Bone marrow (tissue), 2 donors: Measurements from ENCODE around the gene TMEM247.
"Not testable (repeated sequence)": the region's sequence is repeated elsewhere in the genome, so short reads cannot be mapped to it uniquely, and the experiment has no call there.

Source experiments
- DNase-seq, 2 donors: peaks; one replicate each; lab custom pipeline; 2025; lab: John Stamatoyannopoulos, UW

Gene TMEM247

DNA sequence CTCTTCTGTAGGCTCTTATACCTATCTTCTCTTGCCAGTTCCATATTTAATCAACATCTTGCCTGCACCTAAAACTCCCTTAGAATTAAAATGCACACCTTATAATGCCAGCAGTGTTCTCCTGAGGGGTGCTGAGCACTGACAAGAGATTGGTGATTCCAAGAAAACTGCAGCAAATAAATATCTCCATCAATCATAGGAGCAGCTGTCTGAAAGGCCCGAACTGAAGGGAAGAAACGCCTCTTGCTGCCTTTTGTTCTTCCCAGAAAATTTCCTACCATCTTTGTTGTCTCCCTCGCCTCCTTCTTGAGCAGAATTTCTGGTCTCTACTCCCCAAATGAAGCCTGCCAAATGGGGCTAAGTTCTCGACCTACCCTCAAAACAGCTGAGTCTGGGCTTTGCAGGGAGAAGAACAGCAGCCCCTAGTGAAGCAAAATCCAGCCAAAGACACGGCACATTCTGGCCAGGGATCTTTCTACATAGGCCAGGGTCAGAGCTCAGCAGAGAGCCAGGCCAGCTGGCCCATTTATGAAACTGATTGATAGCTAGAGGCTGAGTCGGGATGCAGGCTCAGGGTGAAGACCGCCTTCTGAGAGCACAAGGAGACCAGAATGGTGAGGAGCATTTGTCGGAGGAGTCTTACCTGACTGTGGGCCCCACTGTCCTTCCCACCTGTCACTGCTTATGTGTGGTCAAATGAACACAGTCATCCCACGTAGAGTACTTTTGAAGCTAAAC is 20.4 kb upstream of the TMEM247 start:
- DNase-seq, result no peak

DNA sequence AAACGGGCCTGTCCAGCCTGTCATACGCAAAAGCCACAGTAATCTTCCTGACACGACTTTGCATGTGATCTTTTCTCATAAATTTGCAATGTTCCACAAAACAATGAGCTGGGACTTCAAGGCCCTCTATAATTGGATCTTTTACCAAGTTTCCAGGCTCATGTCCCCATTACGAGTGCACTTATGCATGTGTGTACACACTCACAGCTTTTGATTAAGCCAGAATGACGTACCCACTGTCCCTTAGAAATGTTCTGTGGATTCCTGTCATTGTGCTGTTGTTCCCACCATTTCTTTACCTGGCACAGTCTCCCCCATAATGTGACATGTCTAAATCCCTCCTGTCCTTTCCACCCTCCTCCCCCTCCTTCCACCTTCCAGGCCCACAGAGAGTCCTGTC is 19.7 kb upstream of the TMEM247 start:
- no peak for DNase-seq

DNA sequence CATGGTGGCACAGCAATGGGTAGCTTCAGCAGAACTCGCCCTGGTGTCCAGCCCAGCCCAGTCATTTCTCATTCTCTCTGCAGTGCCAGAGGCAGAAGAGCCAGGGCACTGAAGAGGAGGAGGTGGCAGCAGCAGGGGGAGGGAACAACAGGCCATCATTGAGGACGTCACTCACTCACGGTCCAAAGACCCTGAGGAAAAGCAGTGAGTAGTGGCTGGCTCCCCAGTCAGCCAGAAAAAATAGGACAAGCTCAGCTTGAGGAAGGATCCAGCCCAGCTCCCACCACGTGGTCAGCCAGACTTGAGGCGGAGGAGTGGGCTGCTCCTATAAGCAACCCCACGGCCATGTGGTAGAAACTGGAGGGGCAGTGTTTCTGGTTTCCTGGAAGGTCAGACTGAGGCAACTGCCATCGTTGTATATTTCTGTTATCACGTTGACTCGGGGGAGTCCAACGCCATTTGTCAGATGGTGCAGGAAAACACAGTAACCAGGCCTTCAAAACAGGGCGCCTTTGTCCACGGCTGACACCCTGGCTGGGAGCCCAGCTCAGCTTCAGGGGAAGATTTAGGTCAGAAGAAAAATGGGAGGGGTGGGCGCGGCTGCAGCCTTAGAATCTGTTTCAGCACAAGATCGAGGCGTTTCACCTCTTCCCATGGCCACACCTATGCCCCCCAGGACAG is 19.0 kb upstream of the TMEM247 start:
- no peak for DNase-seq

DNA sequence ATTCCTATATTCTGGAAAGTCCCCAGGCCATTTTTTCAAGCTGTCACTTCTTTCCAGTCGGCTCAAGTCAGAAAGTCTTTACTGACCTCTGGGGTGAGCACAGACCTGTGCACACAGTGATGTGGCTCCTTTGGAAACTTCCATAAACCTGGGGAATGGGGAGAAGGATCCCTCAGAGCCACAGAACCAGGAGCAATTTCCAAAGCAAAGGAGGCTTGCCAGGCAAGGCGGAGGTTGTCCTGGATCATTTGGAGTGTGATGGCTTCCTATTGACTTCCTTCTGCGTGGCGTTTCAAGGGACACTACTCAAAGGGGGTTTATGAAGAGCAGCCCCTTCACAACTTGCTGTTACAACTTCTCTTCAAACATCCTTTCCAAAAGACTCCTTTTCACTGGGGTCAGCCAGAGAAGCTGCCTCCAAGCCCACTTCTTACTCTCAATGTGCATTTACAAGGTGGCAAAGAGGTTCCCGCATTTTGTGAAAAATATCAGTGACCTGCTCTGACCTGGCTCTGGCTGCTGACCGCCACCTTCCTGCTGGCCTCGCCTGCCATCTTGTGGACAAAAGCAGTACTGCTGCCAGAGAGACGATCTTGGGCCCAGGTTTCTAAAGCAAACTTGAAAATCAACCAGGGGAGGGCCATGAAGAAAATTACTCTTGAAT is 18.2 kb upstream of the TMEM247 start:
- DNase-seq, result peak; percentile 23 to 51

DNA sequence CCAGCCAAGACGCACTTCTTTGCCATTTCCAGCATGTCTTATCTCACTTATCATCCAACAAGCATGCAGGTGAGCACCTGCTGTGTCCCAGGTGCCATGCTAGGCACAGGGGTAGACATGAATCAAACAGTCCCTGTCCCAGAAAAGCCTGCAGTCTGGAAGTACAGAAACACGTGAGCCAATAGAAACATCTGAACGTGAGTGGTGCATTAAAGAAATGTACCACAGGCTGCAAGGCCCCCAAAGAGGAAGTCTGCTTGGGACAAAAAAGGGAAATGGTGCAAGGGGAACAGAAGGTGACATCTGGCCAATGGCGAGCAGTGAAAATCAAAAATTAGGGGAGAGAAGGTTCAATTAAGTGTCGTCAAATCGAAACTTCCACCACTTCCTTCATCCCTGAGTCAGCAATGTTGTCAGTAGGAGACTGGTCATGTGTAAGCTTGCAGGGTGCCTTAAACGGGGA is 17.6 kb upstream of the TMEM247 start:
- peak; percentile 51 to 62 for DNase-seq

DNA sequence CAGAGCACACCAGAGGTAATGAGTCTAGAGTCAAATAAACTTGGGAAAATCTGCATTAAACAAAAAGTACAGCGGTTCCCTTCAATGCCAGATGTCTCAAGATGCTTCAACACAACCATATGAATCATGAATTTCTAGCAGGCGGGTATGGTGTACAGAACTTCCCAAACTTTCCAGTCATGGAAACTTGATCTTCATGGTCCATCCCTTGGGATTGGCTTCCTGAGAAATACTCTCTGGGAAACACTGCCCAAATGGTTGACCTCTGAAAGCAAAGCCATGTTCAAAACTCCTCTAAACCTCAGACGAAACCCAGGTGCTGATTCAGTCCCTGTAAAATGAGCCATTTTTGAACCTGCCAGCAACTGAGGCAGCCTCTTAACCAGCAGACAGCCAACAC is 16.4 kb upstream of the TMEM247 start:
- DNase-seq, result no peak

DNA sequence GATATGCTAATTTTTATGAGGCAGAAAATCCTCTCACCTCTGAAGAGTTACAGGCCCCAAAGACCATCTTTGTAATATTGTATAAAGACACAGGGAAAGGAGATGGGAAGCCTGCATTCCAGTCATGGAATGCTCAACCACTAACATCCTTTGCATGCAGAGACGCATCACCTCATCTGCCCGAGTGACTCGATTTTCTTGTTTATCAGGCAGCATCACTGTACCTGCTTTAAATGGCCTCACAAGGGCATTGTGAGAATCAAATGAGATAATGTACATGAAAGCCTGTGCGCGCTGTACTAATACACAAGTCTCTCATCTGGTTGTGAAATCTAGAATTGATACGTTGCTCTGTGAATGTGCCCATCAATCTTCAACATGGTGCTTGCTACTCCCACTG is 10.2 kb upstream of the TMEM247 start:
- no peak for DNase-seq

DNA sequence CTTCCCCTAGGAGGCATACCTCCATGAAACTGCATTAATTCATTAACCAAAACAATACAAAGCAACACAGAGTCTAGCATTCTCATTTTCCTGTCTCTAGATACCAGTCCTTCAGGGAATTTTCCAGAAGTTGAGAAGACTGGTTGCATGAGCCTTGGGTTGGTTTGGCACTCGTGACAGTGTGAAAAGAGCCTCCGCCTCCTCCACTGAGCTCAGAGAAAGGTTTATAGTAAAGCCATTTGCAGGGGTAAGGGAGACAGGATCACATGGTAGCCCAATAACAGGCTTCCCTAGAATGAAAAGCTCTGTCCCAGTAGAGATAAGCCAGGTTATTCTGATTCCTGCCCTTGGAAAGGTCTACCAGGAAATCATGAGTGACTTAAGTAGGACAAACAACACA is 9.7 kb upstream of the TMEM247 start:
- DNase-seq, result no peak

DNA sequence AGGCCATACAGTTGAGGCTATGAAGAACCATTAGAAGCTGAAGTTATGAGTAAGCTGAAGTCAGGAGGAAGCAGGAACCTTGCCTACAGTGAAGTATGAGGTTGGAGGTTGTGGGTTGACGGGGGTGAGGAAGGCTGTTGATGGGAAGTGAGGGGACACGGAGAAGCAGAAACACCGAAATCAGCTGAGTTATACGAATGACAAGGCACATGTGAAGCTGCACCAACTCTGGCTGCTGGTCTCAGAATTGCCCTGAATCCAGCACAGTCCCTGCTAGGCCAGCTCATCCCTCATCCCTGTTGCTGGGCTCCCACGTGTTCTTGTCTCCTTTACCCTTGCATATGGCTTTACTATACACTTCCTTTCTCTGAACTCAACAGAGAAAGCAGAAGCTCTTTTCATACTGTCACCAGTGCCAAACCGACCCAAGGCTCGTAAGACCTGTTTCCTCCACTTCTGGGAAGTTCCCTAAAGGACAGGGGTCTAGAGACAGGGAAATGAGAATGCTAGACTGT is 9.2 kb upstream of the TMEM247 start:
- peak; percentile 20 to 90 for DNase-seq

DNA sequence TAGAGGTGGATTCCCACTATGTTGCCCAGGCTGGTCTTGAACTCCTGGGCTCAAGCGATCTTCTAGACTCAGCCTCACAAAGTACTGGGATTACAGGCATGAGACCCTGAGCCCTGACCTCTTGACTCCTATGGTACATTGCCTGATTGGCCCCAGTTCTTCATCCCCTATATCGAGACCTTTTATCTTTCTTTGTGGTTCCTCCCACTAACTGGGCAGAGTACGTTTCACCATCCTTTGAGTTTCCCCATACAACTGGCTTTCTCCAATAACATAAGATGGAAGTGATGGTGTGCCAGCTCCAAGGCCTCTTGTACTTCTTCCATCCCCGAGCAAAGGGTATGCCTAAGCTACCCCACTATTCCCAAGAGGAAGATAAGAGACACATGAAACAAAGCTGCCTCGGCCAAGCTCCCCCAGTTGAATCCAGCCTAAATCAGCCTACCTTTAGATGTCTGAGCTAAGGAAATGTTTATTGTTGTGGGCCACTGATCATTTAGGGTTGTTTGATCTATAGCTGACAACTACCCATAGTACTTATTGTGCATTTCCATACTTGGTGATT is 8.3 kb upstream of the TMEM247 start:
- DNase-seq, result no peak

DNA sequence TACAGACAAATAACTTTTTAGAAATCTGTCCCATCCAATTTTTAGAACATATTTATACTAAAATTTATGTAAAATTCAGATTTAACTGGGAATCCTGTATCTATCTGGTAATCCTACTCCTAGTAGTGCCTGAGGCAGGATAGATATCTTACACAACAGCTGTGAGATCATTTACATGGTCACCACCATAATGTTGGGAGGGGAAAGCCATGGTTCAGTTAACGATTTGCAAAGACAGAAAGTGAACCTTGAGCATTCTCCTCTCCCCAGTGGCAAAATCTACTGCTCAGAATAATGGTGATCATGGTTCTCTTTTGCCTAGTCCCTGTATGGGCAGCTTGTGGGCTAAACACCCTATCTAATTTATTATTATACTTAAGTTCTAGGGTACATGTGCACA is 7.7 kb upstream of the TMEM247 start:
- no peak for DNase-seq

DNA sequence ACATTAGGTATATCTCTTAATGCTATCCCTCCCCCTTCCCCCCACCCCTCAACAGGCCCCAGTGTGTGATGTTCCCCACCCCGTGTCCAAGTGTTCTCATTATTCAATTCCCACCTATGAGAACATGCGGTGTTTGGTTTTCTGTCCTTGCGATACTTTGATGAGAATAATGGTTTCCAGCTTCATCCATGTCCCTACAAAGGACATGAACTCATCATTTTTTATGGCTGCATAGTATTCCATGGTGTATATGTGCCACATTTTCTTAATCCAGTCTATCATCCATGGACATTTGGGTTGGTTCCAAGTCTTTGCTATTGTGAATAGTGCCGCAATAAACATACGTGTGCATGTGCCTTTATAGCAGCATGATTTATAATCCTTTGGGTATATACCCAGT is 7.2 kb upstream of the TMEM247 start:
- not testable (repeated sequence) for DNase-seq

DNA sequence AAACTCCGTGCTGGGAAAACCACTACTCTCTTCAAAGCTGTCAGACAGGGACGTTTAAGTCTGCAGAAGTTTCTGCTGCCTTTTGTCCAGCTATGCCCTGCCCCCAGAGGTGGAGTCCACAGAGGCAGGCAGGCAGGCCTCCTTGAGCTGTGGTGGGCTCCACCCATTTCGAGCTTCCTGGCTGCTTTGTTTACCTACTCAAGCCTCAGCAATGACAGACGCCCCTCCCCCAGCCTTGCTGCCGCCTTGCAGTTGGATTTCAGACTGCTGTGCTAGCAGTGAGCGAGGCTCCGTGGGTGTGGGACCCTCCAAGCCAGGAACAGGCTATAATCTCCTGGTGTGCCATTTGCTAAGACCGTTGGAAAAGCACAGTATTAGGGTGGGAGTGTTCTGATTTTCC is 1.9 kb upstream of the TMEM247 start:
- not testable (repeated sequence) for DNase-seq

DNA sequence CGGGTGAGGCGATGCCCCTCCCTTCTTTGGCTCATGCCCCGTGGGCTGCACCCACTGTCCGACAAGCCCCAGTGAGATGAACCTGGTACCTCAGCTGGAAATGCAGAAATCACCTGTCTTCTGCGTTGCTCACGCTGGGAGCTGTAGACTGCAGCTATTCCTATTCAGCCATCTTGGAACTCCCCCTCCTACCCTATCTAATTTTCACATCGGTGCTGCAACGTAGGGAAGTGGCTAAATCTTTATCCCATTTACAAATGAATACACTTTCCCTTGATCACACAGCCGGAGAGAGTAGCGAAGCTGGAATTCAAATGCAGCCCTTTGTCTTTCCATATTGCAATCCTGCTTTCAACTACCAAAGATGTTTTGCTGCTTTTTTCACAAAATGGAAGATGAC is 1.4 kb upstream of the TMEM247 start:
- DNase-seq, result no peak

DNA sequence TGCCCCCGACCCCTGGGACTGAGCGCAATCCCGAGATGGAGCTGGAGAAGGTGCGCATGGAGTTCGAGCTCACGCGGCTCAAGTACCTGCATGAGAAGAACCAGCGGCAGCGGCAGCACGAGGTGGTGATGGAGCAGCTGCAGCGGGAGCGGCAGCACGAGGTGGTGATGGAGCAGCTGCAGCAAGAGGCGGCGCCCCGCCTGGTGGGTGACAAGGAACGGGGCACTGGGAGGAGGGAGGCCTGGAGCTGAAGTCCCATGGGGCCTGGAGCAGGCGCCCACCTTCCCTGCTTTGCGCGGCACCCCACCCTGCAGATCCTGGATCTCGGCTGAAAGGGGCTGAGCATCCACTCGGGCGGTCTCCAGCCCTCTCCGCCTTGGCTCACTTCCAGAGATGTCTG is 1.2 kb downstream of the TMEM247 start:
- DNase-seq, result no peak

DNA sequence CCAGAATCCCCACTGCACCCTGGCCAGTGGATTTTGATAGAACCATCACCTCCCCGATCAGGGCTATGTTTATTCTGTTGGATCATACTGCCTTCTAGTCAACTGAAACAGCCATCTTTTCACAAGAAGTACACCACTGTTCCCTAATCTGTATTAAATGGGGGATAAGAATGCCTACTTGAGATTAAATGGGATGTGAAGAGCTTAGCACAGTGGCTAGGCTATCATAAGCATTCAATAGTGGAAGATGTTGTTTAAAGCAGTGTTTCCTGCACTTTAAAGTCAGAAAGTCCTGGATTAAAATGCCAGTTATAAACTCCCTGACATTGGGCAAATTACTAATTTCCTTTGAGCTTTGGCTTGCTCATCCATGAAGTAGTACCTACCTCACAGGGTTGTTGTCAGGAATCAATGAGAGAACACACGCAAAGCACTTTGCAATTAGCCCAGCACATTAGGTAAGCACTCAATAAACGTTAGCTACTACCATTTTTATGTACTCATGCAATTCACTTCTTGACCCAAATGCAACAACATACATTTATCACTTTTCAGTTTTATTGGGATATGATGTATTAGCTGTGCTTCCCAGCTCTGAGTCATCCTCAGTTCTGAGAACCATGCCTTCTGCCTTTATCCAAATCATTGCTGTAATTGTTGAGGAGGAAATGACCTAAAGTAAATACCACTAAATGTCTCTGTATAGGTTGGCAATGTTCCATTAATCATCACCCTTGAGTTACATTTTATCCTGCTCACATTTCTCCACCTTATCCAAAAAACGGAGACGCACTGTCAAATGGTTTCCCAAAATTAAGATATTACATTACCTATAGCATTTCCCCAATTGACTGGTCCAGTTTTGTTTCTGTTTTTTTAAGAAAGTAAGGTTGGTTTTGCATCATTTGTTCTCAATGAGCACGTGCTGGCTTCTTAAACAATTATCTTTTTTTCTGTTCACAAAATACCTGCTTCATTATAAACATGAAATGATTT is 2.1 kb downstream of the TMEM247 start:
- DNase-seq, result peak in 1 of 2 donors; percentile 28

DNA sequence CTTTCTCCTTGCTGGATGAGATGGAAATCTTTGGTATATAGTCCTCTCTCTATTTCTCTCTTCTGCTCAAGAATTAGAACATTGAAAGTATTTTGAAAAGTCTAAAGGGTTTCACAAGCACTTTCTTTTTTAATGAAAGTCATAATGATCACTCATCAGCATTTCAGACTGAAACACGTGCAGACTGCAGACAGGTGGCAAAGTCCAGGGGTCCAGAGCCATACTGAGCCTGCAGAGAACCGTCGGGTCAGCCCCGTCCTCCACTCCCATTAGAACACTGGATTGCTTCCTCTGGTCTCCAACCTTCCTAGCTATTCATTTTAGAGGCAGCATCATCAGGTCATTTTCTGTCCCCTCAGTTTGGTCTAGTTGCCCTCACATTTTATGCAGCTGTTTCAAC is 3.1 kb downstream of the TMEM247 start:
- no peak for DNase-seq

DNA sequence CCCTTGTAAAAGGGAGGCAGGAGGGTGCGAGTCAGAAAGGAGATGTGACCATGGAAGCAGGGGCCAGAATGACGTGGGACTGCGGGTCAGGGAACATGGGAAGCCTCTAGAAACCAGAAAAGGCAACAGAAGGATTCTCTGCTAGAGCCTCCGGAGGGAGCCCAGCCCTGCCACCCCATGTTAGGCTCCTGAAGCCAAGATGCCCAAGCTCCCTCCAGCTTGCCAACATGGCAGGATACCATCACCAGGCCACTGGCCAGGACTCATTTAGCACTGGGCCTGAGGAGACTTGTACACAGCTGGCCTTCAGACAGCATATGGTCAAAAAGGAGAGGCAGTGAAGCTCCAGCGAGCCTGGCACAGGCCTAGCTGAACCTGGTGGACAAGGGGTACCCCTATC is 5.6 kb downstream of the TMEM247 start:
- DNase-seq, result no peak

DNA sequence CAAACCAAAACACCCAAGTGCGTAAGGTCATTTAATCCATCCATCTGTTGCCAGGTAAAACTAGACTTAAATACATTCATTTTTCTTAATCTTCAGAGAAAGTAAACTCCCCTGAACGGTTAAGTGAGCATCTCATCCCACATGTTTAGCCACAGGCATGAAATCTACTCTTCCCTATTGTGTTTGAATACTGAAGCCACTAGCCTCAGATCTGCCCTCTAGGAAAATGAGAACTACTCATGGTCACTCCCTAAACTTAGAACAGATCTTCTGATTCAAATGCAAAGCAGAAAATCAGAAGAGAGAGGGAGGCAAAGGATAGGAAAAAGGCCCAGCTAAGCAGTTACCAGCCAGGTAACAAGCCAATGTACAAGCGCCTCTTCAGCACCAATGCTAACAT is 7.1 kb downstream of the TMEM247 start:
- no peak for DNase-seq

DNA sequence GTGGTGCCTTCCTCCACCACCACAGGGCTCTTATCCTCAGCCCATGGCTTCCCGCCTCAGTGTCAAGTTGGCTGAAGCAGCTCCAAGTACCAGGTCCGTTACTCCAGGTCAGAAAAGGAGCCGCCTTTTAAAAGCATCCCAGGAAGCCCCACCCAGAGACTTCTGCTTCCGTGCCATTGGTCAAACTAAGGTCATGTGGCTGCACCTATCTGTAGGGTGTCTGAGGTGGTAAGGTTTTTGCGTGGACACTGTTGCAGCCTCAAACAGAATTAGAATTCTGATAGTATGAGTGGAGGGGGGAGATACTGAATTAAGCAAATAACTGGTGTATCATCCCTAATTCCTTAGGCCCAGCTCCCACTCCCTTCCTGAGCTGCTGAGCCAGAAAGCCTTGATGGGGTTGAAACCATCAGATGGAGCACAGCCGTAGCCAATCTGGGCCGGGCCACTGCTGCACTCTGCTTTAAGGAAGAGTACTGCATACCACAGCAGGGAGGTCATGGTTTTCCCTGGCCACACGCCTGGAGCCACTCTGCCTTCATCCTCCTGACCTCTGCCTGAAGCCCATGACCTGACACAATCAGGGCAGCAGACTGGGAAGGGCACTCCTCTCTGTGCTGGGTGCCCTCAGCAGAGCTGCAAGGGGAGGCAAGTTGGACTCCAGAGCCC is 8.4 kb downstream of the TMEM247 start:
- DNase-seq, result no peak

DNA sequence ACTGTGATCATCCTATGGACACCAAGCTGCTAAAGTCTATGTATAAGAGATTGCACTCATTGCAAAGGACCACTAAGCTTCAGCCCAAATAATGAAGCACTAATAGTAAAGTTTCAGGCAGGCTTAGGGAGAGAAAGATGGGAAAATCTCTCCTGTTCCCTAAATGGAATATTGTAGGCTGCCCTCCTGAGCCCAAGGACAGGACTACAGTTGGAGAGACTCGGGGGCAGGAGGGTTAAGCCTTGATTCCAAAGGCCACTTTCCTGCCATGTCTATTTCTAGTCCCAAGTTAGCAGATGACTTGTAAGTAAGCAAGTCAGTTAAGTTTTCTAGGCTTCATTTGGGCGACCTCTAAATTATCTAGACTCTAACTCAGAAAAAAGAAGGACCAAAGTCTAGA is 9.0 kb downstream of the TMEM247 start:
- no peak for DNase-seq
